Heart right ventricle (tissue), 16 donors: ENCODE data around the gene METTL6. TPM values are rescaled to one million over a fixed set of nuclear protein-coding genes. Genes with fewer than 3 reads are reported as not detected.
A peak's percentile ranks its signal among the peaks of the same experiment; 100 is the strongest.

ENCODE experiments used
- ATAC-seq, 8 donors: fragments of 200-7000 bp; cut with Tn5 transposase; one replicate each; pipeline ENCODE4 v1.9.1; 2020; ENCODE audit warnings: mild to moderate bottlenecking in 8 of 8, moderate library complexity in 8 of 8, moderate number of reproducible peaks in 1 of 8
- DNase-seq, 2 donors: peaks; one replicate each; pipeline ENCODE4 v3.0.0-alpha.2; 2020
- H3K27ac ChIP-seq, 10 donors: fragments of 200-600 bp; sonication (generic) in 2 of 10; one replicate each; pipeline versions ENCODE4 v1.5.0 to v1.8.0; 2020 to 2022; ENCODE audit warnings: mild to moderate bottlenecking in 3 of 10
- H3K27me3 ChIP-seq, 7 donors: fragments of 200-600 bp; one replicate each; pipeline ENCODE4 v1.8.0; 2021 to 2022; ENCODE audit warnings: mild to moderate bottlenecking in 2 of 7
- H3K36me3 ChIP-seq, 9 donors: fragments of 200-600 bp; sonication (generic) in 1 of 9; one replicate each; pipeline versions ENCODE4 v1.5.0 to v1.8.0; 2020 to 2022; ENCODE audit warnings: mild to moderate bottlenecking in 2 of 9
- H3K4me1 ChIP-seq, 9 donors: fragments of 200-600 bp; sonication (generic) in 1 of 9; one replicate each; pipeline versions ENCODE4 v1.5.0 to v1.8.0; 2020 to 2022; ENCODE audit warnings: mild to moderate bottlenecking in 4 of 9
- H3K4me3 ChIP-seq, 10 donors: fragments of 200-600 bp; sonication (generic) in 2 of 10; one replicate each; pipeline versions ENCODE4 v1.5.0 to v1.8.0; 2020 to 2022; ENCODE audit warnings: mild to moderate bottlenecking in 7 of 10, moderate library complexity in 2 of 10
- H3K9me3 ChIP-seq, 11 donors: fragments of 200-600 bp in 10 of 11; sonication (generic) in 2 of 11; one replicate each; pipeline versions ENCODE4 v1.5.0 to v1.8.0; 2013 to 2022; ENCODE audit warnings: mild to moderate bottlenecking in 2 of 11, control low read depth in 1 of 11, moderate library complexity in 1 of 11
- WGBS, 2 donors: extraction: QIAGEN DNeasy Blood & Tissue Kit; methylation state at CpG; one replicate each; pipeline ENCODE4 v1.1.7; 2013; ENCODE audit warnings: inconsistent platforms in 1 of 2; 5-methylcytosine and 5-hydroxymethylcytosine counted together
- intact Hi-C, 10 donors: fragments of 100-400 bp; cut with DNase I; formaldehyde crosslinking; loops; one replicate each; pipeline versions ENCODE4 v1.11.1 to v1.14.2; 2022
- polyA plus RNA-seq, 2 donors: library from polyadenylated mRNA; stranded (reverse); fragments of 200-250 nt; gene quantifications; one replicate each; pipeline ENCODE4 v1.2.3, GENCODE V29; 2013
- total RNA-seq, 10 donors: library from RNA; stranded (reverse); fragmentation: NEBNext Ultra II Directional in 3 of 10; extraction: Animal tissue kit (Norgen Biotek cat#: 25700) in 3 of 10; gene quantifications; one replicate each; pipeline versions ENCODE4 v1.2.1 to v1.2.4, GENCODE V29; 2021 to 2023
- TF ChIP-seq, protein P1 (sequence below), 9 donors: fragments of 200-600 bp; sonication (generic) in 2 of 9; IDR thresholded peaks; one replicate each; pipeline versions ENCODE4 v1.5.0 to v1.8.0; 2021 to 2022; ENCODE audit warnings: antibody characterized with exemption in 9 of 9, mild to moderate bottlenecking in 5 of 9, moderate library complexity in 1 of 9
- donor health status: Arrhythmogenic right ventricular cardiomyopathy.
- donor health status: ischemic (EF 13 %, LVEDD 7.1; RV severe dilation, severe dysfunction).
- donor health status: healthy with polysubstance abuse.
- donor health status: DM: no; HTN: yes; CAD: no.
- donor health status: DM: no; HTN: no; CAD: no.
- donor health status: ischemic (EF 25% LVEDD 6.9; RV normal size, moderate dysfunction).
- donor health status: ischemic (EF 25% LVEDD 5.7; RV mildly dilated, moderate dysfunction).
- donor health status: healthy.
- donor health status: DM: yes; HTN: yes; CAD: no.
- donor health status: Ischemic cardiomyopathy.
- donor health status: ischemic (EF 35%, LVEDD 5.7; RV mildly dilated, moderate dysfunction).
- donor health status: nonischemic (EF 11% LVEDD 7.7; RV severe dilation, severe dysfunction).
- donor health status: DM: yes; HTN: yes; CAD: no.
- donor health status: PGD.
- donor health status: ischemic (EF 29% LVEDD 5.4; RV normal size, mild dysfunction).
- donor health status: nonischemic (EF 23%, LVEDD 6.1; RV moderate dilation, normal function).

METTL6 gene
- total and polyA plus RNA-seq, 12 donors = 3.8 to 11.3 (median 9.4) TPM

DNA sequence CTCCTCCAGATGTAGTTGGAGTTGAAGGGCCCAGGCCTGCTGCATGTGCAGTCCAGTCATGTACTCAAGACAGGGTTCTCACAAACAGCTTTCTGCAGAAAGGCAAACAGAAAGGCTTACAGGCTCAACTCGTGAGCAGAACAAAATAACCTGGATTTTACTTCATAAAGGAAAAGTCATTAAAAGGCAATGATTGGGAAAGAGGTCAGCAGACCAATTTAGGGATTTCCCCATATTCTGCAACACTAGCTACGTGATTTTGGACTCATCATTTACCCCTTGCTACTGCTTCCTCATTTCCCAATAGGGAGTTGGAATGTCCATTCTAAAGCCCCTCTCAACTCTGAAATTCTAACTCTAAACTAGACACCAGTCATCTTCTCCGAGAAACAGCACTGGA, 18.1 kb downstream of the METTL6 start:
- Histone ChIP-seq H3K36me3 (peaks cover 0 to 65% (median 16%) of the 10 kb centered on the region in 9 donors), H3K9me3 (no peaks in the 10 kb centered on the region), H3K27me3 (no peaks in the 10 kb centered on the region), H3K4me1 (peaks cover 0 to 23% (median 0%) of the 10 kb centered on the region in 9 donors), H3K27ac (peak overlapping the region in 1 of 10 donors; percentile 20), H3K4me3 (no peak overlapping the region)
- no peak for DNase-seq
- intact Hi-C loops = loop anchor here in 7 of 10 donors (5.0 to 10.0 kb wide), 4 partner anchors 142 to 294 kb away; partner anchors contain the start of gene CAPN7 (in 1 of the 7)
- 88 to 92% methylated on average over 3 of the region's 3 CpGs for WGBS, 2 donors
- TF ChIP-seq, protein P1, sequence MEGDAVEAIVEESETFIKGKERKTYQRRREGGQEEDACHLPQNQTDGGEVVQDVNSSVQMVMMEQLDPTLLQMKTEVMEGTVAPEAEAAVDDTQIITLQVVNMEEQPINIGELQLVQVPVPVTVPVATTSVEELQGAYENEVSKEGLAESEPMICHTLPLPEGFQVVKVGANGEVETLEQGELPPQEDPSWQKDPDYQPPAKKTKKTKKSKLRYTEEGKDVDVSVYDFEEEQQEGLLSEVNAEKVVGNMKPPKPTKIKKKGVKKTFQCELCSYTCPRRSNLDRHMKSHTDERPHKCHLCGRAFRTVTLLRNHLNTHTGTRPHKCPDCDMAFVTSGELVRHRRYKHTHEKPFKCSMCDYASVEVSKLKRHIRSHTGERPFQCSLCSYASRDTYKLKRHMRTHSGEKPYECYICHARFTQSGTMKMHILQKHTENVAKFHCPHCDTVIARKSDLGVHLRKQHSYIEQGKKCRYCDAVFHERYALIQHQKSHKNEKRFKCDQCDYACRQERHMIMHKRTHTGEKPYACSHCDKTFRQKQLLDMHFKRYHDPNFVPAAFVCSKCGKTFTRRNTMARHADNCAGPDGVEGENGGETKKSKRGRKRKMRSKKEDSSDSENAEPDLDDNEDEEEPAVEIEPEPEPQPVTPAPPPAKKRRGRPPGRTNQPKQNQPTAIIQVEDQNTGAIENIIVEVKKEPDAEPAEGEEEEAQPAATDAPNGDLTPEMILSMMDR (IDR thresholded peaks at IDR 0.05) = no peak
- ATAC-seq = no peak

DNA sequence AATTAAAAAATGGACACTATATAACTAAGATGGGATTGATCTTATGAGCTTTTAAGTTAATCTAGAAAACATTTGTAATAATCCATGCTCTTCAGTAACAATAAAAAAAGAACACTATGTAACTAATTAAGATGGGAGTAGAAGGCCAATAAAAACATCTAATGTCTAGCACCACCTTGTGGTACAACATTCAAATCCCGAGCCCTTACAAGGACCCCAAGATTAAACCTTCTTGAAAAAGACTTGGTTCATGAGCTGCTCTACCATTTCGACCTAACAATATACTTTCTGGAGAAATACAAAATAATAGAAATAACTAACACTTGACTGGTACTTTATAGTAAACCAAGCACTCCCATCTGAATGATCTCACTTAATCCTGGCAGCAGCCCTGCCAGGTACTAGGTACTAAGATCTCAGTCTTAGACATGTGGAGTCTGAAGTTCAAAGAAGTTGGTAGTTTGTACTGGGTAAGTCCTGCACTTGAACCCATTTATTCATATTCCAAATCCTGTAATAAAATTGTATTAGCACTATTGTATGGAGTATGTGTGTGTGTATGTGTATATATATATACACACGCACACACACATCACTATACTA, 21.8 kb downstream of the METTL6 start:
- Histone ChIP-seq H3K36me3 (peaks cover 0 to 28% (median 0%) of the 10 kb centered on the region in 9 donors), H3K9me3 (no peaks in the 10 kb centered on the region), H3K27ac (no peak overlapping the region), H3K4me1 (peaks cover 0 to 36% (median 0%) of the 10 kb centered on the region in 9 donors), H3K27me3 (no peaks in the 10 kb centered on the region), H3K4me3 (no peak overlapping the region)
- no peak for DNase-seq
- TF ChIP-seq, protein P1 (IDR thresholded peaks at IDR 0.05) = peak; percentile 31 to 77 (median 66)
- ATAC-seq = peak in 5 of 8 donors; percentile 49 to 75 (median 60)
- WGBS, 2 donors = 36 to 37% methylated on average over 3 of the region's 3 CpGs
- intact Hi-C loops = loop anchor here in 8 of 10 donors (2.0 to 10.0 kb wide), 5 partner anchors 138 to 291 kb away; partner anchors contain the start of gene CAPN7 (in 1 of the 8)

DNA sequence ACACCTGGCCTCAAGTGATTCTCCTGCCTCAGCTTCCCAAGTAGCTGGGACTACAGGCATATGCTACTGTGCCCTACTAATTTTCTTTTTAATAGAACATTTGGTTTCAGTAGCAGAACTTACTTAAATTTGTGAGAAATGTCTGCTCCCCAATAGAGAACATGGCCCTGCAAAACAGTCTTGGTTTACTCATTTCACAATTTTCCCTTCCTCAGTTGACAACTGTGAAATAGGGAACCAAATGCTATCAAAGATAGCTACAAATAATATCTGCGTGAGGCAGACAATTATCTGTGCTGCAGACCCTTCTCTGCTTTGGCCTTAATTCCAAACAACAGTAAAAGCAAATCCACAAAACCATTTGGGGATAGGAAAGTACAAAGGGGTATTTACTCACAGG, 22.6 kb downstream of the METTL6 start:
- Histone ChIP-seq H3K27me3 (no peaks in the 10 kb centered on the region), H3K27ac (peak overlapping the region in 1 of 10 donors; percentile 55), H3K4me1 (peaks cover 0 to 34% (median 0%) of the 10 kb centered on the region in 9 donors), H3K4me3 (no peak overlapping the region), H3K36me3 (peaks cover 0 to 20% (median 0%) of the 10 kb centered on the region in 9 donors), H3K9me3 (no peaks in the 10 kb centered on the region)
- intact Hi-C loops = loop anchor here in 9 of 10 donors (2.0 to 10.0 kb wide), 5 partner anchors 137 to 290 kb away; partner anchors contain the start of gene CAPN7 (in 1 of the 9)
- TF ChIP-seq, protein P1 (IDR thresholded peaks at IDR 0.05) = no peak
- WGBS, 2 donors = 89% methylated on average over 1 of the region's 1 CpG
- DNase-seq (no peak), ATAC-seq (no peak)

DNA sequence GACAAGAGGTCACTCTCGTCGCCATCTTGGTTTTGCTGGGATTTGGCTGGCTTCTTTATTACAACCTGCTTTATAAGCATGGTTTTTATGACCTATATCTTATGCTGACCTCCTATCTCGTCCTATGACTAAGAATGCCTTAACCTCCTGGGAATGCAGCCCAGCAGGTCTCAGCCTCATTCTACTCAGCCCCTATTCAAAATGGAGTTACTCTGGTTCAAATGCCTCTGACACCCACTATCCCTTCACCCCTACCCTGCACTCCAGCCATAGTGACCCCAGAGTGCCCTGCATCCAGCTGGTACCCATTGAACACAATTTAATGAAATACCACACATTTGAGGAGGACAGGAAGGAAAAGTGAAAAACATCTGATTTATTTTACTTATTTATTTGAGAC, 23.4 kb downstream of the METTL6 start:
- intact Hi-C loops = loop anchor here in 6 of 10 donors (2.0 to 10.0 kb wide), 4 partner anchors 199 to 289 kb away; partner anchors contain the start of gene CAPN7 (in 1 of the 6)
- H3K27ac ChIP-seq = peak overlapping the region in 1 of 10 donors; percentile 8
- no peak for DNase-seq
- ATAC-seq = no peak
- TF ChIP-seq, protein P1 (IDR thresholded peaks at IDR 0.05) = no peak
- WGBS, 2 donors = 82 to 86% methylated on average over 3 of the region's 3 CpGs
- peaks cover 0 to 12% (median 0%) of the 10 kb centered on the region in 9 donors for H3K36me3 ChIP-seq
- H3K4me3 ChIP-seq = no peak overlapping the region
- H3K9me3 ChIP-seq = no peaks in the 10 kb centered on the region
- peaks cover 0 to 26% (median 0%) of the 10 kb centered on the region in 9 donors for H3K4me1 ChIP-seq
- H3K27me3 ChIP-seq = no peaks in the 10 kb centered on the region
